T-helper 22 cell (primary cell): Measurements from ENCODE around the gene RTL9.
A peak's percentile ranks its signal among the peaks of the same experiment; 100 is the strongest.
"Not testable (repeated sequence)": the region's sequence is repeated elsewhere in the genome, so short reads cannot be mapped to it uniquely, and the experiment has no call there.

Experiments used
- DNase-seq: peaks from one replicate; pipeline ENCODE4 v3.0.0-alpha.2; 2020; ENCODE audit warnings: low read depth

RTL9 gene

GRCh38 chrX:110406250-110406649 is 47.6 kb downstream of the RTL9 start:
- DNase-seq = not testable (repeated sequence)

GRCh38 chrX:110406822-110407221 is 48.2 kb downstream of the RTL9 start:
- DNase-seq = no peak

DNA sequence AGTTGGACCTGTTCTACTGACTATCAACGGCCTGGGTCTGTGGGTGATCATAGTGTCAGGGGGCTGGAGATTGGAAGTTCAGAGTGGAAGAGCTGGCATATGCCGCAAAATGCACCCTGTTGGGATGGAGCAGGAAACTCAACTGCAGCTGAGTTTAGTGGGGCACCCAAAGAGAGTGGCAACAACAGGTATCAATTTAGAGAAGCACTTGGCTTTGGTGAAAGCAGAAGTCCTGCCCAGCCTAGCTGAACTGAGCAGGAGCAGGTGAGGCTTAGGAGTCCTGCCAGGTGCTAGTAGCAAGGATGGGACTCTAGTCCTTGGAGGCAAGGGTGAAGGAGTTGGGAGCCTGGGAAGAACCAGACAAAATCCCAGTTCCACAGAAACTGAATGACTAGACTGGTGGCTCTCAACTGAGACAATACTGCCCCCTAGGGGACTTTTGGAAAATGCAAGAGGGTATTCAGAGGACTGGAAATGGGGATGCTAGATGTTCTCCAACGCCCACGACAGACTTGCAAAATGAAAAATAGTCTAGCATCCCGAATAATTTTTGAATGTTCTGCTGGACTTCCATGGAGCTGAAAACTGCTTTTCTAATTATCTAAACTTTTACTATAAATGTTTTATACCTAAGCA is 49.4 kb downstream of the RTL9 start:
- DNase-seq = peak; percentile 6
